GM12864 (cell line): ENCODE measurements around the gene GOLGA6A.
"Not testable (repeated sequence)": the region's sequence is repeated elsewhere in the genome, so short reads cannot be mapped to it uniquely, and the experiment has no call there.

Experiments
- DNase-seq: peaks from one replicate; pipeline ENCODE4 v3.0.0-alpha.2; 2011; ENCODE audit warnings: low read depth
- H3K4me3 ChIP-seq: 2 replicates; pipeline ENCODE4 v1.5.1; 2011; ENCODE audit warnings: mild to moderate bottlenecking, low read depth, low read length, control low read depth
- TF ChIP-seq, protein P1 (sequence below): IDR thresholded peaks from 2 replicates; pipeline ENCODE4 v1.5.1; 2011; ENCODE audit warnings: low read depth, mild to moderate bottlenecking, moderate library complexity, low read length, control low read depth, inconsistent platforms; ENCODE audit errors: missing control alignments

The GOLGA6A gene

DNA sequence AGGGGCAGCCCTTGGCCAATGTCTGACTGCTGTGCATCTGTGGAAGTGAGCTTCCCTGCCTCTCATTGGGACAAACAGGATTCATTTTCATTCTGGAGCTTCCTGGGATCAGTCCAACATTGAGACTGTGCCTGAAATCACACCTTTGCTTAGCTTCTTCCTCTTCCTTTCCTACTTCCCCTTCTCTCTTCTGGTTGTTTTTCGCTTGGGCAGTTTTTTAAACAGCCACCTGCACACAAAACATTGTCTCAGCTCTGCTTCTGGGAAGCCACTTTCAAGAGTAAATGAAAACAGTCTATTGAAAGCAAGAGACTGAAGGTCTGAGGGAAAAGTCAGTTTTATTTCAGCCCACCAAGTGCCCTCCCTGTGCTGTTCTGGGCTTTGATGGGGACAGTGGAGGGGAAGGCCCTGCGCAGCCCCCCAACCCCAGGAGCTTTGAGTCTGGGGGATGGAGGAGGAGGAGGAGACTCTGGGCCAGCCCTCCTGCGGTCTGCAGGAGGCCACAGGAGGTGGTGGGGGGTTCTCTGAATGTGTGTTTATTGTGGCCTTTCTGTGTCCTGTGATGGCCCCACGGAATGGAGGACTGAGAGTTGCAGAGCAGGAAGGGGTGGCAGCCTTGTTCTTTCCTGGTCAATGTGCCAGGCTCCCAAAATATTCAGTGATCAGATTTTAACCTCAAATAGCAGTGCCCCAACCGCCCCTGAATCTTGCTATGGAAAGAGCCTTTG lies 40.2 kb upstream of the GOLGA6A start:
- DNase-seq, result no peak
- H3K4me3 ChIP-seq, result no peak overlapping the region
- TF ChIP-seq, protein P1, sequence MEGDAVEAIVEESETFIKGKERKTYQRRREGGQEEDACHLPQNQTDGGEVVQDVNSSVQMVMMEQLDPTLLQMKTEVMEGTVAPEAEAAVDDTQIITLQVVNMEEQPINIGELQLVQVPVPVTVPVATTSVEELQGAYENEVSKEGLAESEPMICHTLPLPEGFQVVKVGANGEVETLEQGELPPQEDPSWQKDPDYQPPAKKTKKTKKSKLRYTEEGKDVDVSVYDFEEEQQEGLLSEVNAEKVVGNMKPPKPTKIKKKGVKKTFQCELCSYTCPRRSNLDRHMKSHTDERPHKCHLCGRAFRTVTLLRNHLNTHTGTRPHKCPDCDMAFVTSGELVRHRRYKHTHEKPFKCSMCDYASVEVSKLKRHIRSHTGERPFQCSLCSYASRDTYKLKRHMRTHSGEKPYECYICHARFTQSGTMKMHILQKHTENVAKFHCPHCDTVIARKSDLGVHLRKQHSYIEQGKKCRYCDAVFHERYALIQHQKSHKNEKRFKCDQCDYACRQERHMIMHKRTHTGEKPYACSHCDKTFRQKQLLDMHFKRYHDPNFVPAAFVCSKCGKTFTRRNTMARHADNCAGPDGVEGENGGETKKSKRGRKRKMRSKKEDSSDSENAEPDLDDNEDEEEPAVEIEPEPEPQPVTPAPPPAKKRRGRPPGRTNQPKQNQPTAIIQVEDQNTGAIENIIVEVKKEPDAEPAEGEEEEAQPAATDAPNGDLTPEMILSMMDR, result no peak

DNA sequence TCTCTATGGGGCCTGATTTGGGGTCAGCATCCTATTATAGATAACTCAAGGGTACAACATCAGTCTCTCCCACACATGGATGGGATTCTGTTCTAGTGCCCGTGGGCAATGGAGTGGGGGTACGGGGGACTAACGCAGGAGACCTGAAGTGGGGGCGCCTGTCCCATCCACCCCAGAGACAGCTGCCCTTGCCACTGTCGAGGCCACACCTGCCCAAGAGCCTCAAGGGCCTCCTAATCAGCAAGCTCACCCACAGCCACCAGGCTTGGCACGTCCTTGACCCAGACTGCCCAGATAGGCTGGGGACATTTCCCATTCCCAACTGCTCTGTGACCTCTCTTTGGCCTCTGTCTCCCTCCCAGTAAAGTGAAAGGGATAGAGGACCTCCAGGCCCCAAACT lies 39.5 kb upstream of the GOLGA6A start:
- H3K4me3 ChIP-seq, result no peak overlapping the region
- no peak for DNase-seq
- TF ChIP-seq, protein P1, result no peak

DNA sequence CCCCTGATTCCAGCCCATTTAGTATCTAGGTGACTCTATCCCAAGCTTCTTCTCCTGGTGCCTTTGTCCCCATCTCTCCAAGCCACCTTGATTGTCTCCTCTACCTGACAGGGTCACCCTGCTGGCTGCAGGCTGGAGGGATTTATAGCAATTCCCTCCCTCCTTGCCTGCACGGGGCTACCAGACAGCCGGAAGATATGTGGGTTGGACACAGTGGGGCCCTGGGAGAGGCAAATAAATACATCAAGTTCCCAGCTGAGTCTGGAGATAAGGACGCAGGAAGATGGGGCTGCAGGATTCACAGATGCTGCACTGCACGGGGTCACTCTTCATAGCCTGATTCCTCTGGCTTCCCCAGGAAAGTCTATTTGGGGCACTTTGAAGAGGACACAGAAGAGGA lies 38.7 kb upstream of the GOLGA6A start:
- TF ChIP-seq, protein P1, result no peak
- no peak overlapping the region for H3K4me3 ChIP-seq
- DNase-seq, result no peak

DNA sequence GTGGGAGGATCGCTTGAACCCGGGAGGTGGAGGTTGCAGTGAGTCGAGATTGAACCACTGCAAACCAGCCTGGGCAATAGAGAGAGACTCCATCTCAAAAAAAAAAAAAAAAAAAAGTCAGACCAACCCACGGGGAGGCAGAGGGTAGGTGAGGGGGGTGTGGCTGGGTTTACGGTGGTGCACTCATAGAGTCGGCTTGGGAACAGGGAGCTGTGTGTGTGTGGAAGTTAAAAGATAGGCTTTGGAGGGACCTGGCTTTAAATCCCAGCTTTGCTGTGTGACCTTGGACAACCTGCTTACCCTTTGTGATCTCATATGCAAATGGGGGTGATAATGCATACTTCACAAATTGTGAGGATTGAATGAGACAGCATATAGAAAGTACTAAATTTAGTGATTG lies 38.1 kb upstream of the GOLGA6A start:
- no peak for DNase-seq
- TF ChIP-seq, protein P1, result no peak

DNA sequence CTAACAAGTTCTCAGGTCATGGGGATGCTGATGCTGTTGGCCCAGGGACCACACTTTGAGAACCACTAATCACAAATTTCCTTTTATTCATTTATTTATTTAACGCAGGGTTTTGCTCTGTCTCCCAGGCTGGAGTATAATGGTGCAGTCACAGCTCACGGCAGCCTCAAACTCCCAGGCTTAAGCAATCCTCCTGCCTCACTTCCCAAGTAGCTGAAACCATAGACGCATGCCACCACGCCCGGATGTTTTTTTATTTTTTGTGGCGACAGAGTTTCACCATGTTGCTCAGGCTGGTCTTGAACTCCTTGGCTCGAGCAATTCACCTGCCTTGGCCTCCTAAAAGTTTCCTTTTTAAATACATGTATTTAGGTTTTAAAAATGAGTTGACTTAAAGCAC lies 27.4 kb upstream of the GOLGA6A start:
- TF ChIP-seq, protein P1, result no peak
- H3K4me3 ChIP-seq, result no peak overlapping the region
- DNase-seq, result no peak

More for the DNA sequence above, 38.1 kb upstream of the GOLGA6A start:
- H3K4me3 ChIP-seq, result no peak overlapping the region

DNA sequence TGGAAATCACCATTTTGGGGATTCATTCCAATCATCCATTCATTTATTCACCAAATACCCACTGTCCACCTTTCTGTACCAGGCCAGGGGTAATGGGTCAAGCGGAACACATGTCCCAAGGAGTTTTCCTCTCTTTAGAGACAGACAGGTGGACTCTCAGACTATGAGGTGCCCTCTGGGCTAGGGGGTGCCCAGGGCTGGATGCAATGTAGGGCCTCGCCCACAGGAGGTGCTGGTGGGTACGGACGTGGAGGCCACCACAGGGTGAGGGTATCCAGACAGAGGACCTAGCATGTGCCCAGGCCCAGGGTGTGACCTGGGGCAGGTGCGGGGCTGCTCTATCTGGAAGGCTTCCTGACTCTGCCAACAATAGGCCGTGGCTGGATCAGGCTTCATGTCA lies 26.3 kb upstream of the GOLGA6A start:
- H3K4me3 ChIP-seq, DNase-seq: not testable (repeated sequence)
- TF ChIP-seq, protein P1, result peak; percentile 34

DNA sequence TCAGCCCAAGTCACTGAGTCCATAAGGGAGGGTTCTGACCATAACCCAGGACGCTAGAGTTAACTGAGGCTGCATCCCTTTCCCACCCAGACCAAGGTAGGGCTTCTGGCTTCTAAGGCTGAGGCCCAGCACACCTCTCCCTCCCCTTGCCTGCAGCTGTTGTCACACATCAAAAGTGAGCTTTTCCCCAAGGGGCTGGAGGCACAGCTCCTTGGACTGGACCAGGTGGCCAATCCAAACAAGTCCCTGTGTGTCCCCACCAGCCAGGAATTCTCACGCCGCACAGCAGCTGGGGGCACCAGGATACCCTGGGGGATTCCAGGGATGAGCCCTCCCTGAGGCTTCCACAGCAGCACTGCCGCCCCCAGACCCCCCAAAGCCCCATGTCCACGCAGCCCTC lies 25.8 kb upstream of the GOLGA6A start:
- H3K4me3 ChIP-seq, result no peak overlapping the region
- DNase-seq, result no peak
- TF ChIP-seq, protein P1, result no peak

DNA sequence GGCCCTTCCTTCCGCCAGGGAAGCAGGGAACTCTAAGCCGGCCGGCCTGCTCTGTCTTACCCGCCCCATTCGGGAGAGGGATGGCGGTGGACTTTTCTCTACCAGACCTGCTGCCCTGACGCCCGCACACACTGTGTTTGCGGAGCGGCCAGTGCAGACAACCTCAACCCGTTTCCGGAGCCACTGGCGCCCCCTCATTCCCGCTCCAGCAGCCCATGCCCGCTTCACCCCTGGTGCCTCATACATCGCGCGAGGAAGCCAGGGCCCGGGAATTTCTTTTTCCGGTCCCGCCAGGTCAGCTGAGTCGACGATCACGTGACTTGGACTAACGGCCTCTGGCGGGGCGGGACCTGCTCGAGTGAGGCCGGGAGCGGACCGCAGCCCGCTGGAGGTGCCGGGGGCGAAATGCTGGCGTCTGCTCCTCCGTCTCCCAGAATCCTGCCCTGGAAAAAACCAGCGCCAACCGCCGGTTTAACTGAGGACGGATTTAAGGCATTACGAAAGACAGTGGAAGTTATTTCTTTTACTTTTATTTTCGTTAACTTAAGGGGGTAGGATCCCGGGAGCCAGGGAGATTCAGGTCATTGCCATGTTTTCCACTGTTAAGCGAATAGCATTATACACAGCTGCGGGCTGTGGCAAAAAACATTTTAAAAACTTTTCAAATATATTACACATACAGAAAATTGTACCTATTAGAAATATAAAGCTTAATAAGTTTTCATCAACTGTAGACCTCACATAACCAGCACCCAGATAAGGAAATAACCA lies 17.8 kb upstream of the GOLGA6A start:
- peak; percentile 41 for DNase-seq
- H3K4me3 ChIP-seq, result peak overlapping the region; percentile 50

DNA sequence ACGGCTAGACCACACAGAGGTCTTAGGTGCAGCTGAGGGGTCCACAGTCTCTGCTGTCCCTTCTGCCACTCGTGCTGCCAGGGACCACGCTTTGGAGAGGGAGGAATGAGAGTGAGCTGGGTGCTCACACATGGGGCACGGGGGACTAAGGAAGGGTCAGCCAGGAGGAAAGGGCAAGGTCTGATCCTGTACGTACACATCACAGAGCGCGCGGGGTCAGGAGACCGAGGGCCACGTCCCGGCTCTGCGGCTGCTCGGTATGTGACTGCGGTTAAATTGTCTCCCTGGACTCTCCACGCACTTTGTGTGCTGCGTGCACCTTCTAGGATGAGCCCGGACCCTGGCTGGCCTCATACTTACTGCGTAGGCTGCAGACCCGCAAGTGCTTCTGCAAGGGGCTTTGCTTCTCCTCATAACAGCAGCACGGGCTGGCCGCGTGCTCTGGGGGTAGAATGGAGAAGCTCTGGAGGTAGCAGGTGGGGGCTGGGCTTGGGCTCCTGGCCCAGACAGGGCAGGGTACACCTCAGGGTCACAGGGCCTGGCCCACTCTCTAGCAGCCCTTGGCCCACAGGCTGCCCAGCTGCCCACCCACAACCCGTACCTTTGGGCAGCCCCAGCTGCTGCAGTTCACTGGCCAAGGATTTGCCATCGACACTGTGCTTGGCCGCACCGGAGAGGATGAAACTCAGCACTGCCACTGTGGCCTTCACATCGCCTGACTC lies 14.6 kb upstream of the GOLGA6A start:
- not testable (repeated sequence) for DNase-seq, H3K4me3 ChIP-seq
